Panc1 (cell line): ENCODE results near the gene OMA1.

ENCODE experiments used
- POLR2AphosphoS5 ChIP-seq: IDR thresholded peaks from 2 replicates; pipeline ENCODE4 v1.6.1; 2012; ENCODE audit warnings: mild to moderate bottlenecking, low read depth, low read length, moderate library complexity
- SIN3A ChIP-seq: IDR thresholded peaks from 2 replicates; pipeline ENCODE4 v1.6.1; 2012; ENCODE audit warnings: low read depth, mild to moderate bottlenecking, low read length, moderate library complexity, borderline replicate concordance; ENCODE audit not compliant: insufficient read depth
- TF ChIP-seq, protein P1 (sequence below): fragments of 450-650 bp; IDR thresholded peaks from 2 replicates; pipeline ENCODE4 v1.5.1; 2017; ENCODE audit warnings: mild to moderate bottlenecking
- TF ChIP-seq, protein P2 (sequence below), 2 experiments: IDR thresholded peaks; 2 replicates each; pipeline ENCODE4 v1.6.1; 2011 to 2012; ENCODE audit warnings: low read depth in 2 of 2, control low read depth in 1 of 2, low read length in 1 of 2, mild to moderate bottlenecking in 1 of 2, moderate library complexity in 1 of 2; ENCODE audit not compliant: insufficient read depth in 1 of 2

DNA sequence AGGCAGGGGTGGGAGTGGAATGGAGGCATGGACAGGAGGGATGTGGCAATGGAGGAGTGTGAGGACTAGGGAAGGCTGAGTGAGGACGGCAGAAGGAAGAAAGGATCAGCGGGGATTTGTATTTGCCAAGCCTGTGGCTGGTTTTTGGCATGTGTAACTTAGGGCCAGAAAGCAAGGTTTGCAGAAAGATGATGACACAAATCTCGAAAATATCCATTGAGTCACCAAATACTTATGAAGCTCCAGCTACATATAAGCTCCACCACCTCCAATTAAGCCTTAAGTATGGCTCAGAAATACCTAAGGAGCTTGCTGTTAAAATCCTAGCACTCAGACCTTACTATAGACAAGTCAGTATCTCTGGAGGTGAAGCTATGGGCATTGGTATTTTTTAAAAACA is 90.1 kb downstream of the OMA1 start:
- TF ChIP-seq, protein P1, sequence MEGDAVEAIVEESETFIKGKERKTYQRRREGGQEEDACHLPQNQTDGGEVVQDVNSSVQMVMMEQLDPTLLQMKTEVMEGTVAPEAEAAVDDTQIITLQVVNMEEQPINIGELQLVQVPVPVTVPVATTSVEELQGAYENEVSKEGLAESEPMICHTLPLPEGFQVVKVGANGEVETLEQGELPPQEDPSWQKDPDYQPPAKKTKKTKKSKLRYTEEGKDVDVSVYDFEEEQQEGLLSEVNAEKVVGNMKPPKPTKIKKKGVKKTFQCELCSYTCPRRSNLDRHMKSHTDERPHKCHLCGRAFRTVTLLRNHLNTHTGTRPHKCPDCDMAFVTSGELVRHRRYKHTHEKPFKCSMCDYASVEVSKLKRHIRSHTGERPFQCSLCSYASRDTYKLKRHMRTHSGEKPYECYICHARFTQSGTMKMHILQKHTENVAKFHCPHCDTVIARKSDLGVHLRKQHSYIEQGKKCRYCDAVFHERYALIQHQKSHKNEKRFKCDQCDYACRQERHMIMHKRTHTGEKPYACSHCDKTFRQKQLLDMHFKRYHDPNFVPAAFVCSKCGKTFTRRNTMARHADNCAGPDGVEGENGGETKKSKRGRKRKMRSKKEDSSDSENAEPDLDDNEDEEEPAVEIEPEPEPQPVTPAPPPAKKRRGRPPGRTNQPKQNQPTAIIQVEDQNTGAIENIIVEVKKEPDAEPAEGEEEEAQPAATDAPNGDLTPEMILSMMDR = no peak
- TF ChIP-seq, protein P2, sequence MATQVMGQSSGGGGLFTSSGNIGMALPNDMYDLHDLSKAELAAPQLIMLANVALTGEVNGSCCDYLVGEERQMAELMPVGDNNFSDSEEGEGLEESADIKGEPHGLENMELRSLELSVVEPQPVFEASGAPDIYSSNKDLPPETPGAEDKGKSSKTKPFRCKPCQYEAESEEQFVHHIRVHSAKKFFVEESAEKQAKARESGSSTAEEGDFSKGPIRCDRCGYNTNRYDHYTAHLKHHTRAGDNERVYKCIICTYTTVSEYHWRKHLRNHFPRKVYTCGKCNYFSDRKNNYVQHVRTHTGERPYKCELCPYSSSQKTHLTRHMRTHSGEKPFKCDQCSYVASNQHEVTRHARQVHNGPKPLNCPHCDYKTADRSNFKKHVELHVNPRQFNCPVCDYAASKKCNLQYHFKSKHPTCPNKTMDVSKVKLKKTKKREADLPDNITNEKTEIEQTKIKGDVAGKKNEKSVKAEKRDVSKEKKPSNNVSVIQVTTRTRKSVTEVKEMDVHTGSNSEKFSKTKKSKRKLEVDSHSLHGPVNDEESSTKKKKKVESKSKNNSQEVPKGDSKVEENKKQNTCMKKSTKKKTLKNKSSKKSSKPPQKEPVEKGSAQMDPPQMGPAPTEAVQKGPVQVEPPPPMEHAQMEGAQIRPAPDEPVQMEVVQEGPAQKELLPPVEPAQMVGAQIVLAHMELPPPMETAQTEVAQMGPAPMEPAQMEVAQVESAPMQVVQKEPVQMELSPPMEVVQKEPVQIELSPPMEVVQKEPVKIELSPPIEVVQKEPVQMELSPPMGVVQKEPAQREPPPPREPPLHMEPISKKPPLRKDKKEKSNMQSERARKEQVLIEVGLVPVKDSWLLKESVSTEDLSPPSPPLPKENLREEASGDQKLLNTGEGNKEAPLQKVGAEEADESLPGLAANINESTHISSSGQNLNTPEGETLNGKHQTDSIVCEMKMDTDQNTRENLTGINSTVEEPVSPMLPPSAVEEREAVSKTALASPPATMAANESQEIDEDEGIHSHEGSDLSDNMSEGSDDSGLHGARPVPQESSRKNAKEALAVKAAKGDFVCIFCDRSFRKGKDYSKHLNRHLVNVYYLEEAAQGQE (IDR thresholded peaks at IDR 0.05; ENCODE audit: insufficient read depth in 1 of 2, low read depth in 2 of 2, low read length in 1 of 2) = no peak
- TF ChIP-seq SIN3A (no peak), POLR2AphosphoS5 (no peak)
